ENCODE results near the gene MACROH2A1.

- TF ChIP-seq ELK1 (IDR thresholded peaks at IDR 0.05; ENCODE audit: borderline replicate concordance, low read depth, low read length) (no peak), MXI1 (IDR thresholded peaks at IDR 0.05; ENCODE audit: borderline replicate concordance, low read depth, low read length) (no peak), POLR2A (IDR thresholded peaks at IDR 0.05; ENCODE audit: low read depth, low read length) (no peak), NFE2L2 (IDR thresholded peaks at IDR 0.05; ENCODE audit: low read depth, low read length) (no peak), CTCF (conservative IDR thresholded peaks at IDR 0.05; ENCODE audit: low read depth, low read length) (no peak), RFX5 (IDR thresholded peaks at IDR 0.05; ENCODE audit: low read depth, low read length) (no peak), CEBPB (IDR thresholded peaks at IDR 0.05; ENCODE audit: low read depth, low read length) (no peak), RCOR1 (IDR thresholded peaks at IDR 0.05; ENCODE audit: insufficient replicate concordance, low read length) (peak; percentile 98), SMC3 (IDR thresholded peaks at IDR 0.05; ENCODE audit: low read depth, low read length) (no peak), USF2 (IDR thresholded peaks at IDR 0.05; ENCODE audit: low read depth, low read length) (no peak), RAD21 (IDR thresholded peaks at IDR 0.05; ENCODE audit: low read length) (no peak), BHLHE40 (IDR thresholded peaks at IDR 0.05; ENCODE audit: low read depth, low read length) (peak; percentile 26; the same call in 1 of the 2 replicates)
Observed at GRCh38 chr5:135308245-135308644, 90.8 kb downstream of the MACROH2A1 start.

Measured in IMR-90 (cell line).